GM18520 (cell line): Measurements from ENCODE around the gene PITRM1.
"Not testable (repeated sequence)": the region's sequence is repeated elsewhere in the genome, so short reads cannot be mapped to it uniquely, and the experiment has no call there.

Experiments used
- ATAC-seq: cut with Tn5 transposase; IDR thresholded peaks from one replicate; pipeline ENCODE4 v1.9.1; 2021; ENCODE audit not compliant: unreplicated experiment

PITRM1 gene

DNA sequence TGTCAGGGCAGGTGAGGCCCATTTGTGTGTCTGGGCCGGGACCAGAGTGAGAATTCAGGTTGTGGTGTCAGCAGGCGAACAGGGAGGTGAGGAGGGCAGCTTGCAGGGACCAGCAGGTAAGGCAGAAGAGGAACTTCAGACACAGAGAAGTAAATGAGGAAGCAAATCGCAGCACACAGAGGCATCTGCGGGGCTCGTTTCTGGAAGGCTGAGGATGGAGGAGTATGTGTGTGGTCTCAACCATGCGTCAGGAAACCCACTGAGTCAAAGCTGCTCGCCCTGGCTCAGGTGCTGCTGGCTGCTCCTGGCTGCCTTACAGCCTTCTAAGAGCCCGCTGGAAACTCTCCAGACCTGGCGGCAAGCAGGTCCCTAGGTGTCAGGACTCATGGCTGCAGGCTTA, 26.9 kb upstream of the PITRM1 start:
- no peak for ATAC-seq

- no peak for ATAC-seq
These were observed 26.3 kb upstream of the PITRM1 start for GRCh38 chr10:3198900-3199299.

- ATAC-seq, result peak; percentile 91
These were observed 24.9 kb upstream of the PITRM1 start for GRCh38 chr10:3197348-3198003.

- ATAC-seq, result no peak
These were observed 24.4 kb upstream of the PITRM1 start for GRCh38 chr10:3196958-3197347.

DNA sequence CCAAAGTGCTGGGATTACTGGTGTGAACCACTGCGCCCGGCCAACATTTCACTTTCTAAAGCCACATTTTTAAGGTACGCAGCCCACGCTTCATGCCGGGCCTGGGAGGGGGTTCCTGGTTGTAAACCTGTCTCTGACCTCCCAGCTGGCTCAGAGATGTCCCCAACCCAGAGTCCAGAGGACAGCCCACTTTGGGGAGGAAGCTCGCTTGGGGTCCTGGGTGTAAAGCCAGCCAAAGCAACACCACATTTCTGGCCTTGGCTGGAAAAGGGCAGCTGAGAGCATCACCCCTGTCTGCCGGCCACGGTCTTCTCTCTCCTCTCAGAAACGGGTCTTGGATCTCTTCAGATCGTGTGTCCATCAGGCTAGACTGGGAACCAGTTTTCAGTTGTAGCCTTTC, 23.9 kb upstream of the PITRM1 start:
- no peak for ATAC-seq

GRCh38 chr10:3195726-3196125, 23.1 kb upstream of the PITRM1 start:
- no peak for ATAC-seq

- ATAC-seq, result no peak
These were observed 22.7 kb upstream of the PITRM1 start for GRCh38 chr10:3195286-3195685.

DNA sequence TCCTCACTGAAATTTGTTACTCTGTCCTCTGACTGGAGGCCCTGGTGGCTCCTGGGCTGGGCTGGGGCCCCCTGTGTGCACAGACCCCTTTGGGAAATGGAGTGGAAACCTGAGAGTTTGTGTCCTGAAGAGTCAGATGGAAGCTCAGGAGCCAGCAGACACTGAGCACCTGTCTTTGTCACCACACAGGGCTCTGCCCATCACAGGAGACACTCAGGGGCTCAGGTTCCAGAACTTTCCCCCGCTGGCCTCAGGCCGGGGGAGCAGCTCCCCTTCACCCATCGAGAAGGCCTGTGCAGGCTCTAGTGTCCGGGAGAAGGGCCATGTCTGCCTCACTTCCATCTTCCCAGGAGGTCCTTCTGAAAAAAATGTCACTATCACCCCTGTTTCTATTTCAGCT, 22.3 kb upstream of the PITRM1 start:
- ATAC-seq, result no peak

DNA sequence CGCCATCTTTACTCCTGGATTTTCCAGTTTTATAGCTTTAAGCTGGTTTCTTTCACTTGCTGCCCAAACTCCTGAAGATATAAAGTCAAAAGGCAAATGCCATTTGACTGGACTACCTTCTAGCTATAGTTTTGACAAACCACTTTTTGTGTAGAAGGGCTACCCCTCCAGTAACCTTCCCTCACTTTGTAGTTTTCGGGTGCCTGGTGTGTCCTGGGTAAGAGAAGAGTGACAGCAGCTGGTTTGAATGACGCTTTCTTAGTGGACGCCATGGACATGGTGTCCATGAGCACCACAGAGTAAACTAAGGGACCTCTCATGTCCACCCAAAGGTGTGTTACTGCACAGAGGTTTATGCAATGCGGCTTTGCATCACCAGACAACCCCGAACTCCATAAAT, 21.2 kb upstream of the PITRM1 start:
- no peak for ATAC-seq

DNA sequence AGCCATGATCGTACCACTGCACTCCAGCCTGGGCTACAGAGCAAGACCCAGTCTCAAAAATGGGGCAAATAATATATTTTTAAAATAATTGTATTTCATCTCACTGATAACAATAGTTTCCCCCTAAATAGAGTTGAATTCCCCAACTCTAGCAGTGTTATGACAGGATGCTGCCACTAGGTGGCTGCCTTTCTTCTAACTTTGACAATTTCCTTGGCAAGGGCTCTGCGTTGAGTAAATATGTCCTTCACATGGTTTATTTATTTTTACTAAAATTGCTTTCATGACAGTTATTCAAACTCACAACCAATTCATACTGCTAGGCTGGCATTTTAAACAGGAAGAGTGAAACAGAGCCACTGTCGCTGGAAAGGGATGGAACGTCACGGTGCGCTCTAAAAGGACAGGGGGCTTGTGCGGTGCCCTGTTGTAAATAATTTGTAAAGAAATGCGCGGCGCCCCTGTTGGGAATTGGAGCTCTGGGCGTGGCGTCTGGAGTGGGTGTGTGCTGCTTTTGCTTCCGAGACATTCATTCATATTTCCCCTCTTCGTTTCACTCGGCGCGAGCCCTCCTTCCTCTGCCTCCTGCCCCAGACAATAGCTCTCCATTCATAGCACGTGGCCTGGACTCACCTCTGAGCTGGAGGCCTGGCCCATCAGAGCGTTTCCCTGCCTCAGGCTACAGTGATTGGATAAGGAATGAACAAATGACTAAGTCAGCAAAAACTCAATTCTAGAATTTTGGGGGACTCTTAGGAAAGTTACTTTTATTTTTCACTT, 20.5 kb upstream of the PITRM1 start:
- ATAC-seq, result no peak

DNA sequence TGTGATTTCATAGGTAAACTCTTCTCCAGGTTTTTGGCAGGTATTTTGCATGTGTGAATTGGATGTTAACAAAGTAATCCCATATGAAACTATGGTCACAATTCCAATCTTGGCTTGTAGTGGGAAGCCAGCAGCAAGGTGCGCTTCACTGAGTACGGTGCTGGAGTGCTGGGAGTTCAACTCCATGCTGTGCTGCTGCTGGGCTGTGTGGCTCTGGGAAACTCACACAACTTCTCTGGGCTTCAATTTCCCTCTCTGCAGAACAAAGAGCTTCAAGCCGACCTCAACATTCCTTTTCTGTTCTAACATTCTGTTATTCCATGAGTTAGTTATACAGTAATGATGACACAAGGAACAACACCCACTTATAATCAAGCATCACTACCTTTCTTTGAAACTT, 18.2 kb upstream of the PITRM1 start:
- ATAC-seq, result no peak

DNA sequence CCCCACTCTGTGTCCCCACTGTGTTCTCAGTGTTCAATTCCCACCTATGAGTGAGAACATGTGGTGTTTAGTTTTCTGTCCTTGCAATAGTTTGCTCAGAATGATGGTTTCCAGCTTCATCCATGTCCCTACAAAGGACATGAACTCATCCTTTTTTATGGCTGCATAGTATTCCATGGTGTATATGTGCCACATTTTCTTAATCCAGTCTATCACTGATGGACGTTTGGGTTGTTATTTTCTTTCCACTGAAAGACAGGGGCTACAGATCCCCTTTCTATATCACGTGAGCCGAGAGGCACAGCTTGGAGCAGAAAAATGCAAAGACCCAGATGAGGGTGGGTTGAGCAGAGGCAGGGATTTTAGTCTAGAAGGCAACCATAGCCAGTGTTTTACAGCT, 14.6 kb upstream of the PITRM1 start:
- ATAC-seq, result not testable (repeated sequence)

DNA sequence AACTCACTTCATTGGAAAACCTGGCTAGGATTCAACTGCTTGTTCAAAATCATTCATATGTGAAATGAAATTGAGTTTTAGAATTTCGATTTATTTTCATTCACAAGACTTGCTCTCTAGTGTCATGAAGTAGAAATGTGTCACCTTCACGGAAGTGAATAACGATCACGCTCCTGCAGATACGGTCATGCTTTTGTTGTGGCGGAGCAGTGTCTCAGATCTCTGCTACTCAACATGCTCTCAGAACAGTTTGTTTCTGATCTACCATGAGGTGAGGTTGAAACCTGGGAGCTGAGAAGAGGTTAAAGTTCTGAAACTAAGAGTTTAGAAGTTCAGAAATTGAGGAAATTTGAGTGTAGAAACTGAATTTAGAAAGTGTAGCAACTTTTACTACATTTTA, 13.8 kb upstream of the PITRM1 start:
- no peak for ATAC-seq

DNA sequence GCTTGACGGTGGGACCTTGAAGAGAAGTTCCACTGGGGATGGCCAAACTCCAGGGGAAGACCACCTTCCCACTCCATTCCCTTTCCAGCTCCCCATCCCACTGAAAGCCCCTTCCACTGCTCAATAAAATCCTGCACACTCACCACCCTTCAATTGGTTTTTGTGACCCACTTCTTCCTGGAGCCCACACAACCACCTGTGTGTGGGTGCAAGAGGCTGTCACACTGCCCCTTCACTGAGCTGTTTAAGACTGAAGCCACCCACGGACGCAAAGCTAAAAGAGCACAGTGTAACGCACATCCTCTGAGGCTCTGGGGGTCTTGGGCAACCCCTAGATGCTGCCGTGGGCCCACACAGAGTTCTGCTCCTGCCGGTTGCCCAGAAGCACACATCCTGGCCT, 12.8 kb upstream of the PITRM1 start:
- ATAC-seq, result no peak

DNA sequence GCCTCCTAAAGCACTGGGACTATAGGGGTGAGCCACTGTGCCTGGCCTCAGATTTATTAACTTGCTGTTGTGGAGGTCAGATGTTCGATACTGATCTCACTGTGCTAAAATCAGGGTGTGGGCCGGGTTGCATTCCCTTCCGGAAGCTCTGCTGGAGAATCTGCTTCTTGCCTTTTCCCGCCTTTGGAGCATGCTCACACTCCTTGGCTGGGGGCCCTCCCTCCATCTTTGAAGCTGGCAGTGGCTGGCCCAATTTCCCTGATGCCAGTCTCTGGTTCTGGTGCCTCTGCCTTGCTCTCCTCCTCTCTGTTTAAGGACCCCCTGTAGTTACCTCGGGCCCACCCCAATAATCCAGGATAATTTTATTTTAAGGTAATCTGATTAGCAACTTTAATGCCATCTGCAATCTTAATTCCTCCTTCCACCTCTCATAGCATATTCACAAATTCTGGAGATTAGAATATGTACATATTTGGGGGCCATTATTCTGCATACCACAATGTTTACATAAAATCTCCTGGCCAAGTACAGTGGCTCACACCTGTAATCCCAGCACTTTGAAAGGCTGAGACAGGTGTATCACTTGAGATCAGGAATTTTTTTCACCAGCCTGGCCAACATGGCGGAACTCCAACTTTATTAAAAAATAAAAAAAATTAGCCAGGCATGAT, 7.9 kb upstream of the PITRM1 start:
- ATAC-seq, result no peak

DNA sequence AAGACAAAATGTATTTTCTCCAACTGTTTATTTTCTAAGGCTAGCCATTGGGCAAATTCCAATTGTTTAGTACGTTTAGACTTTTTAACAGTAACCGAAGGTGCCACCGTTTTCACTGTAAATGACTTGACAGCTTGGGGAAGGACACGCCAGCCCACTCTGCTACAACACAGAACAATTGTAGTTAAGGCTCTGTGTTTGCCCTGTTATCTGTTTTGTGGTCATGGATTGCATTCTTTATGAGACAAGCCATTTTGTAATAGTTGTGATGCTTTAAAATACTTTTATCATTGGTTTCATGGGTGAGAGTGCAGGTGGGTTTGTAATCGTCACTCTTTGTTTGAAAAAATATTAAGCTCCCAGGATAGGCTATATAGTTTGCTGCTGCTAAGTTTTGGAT, 6.6 kb upstream of the PITRM1 start:
- ATAC-seq, result no peak

DNA sequence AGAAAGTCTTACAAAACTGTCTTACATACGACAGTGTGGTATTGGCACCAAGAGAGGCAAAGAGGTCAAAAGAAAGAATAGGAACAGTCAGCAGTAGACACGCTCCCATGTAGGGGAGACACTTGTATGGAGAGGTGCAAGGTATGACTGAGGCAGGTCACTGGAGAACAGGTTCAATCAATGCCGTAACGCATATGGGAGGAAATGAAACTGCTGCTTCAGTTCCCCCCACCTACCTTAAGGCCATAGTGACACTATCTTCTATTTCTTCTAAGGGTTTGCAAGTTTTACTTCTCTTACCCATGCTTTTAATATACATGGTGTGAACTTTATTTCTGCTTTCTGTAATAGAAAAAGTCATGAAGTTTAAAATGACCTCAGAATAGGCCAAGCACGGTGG, 5.5 kb upstream of the PITRM1 start:
- ATAC-seq, result no peak

- ATAC-seq, result peak; percentile 5
These were observed 743 bp upstream of the PITRM1 start for GRCh38 chr10:3173171-3173878.

GRCh38 chr10:3172081-3172445, 519 bp downstream of the PITRM1 start:
- no peak for ATAC-seq

GRCh38 chr10:3171488-3171887, 1.1 kb downstream of the PITRM1 start:
- not testable (repeated sequence) for ATAC-seq

DNA sequence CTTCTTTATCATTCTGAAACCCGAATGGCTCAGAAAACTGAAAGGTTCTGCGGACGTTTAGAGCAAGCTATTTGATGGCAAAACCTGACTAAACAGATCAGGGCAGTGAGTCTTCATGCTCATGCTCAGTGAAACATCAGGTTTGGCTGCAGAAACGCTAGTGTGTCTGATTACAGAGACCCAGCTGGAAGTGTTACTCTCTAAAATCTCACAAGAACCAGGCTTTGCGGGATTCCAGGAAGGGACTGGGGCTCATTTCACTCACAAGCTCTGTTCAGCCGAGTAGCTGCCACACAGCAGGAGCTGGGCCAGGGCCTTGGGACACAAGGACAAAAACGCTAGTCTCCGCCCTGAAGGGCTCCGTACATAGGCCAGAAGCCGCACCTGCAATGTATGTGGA, 2.9 kb downstream of the PITRM1 start:
- no peak for ATAC-seq

DNA sequence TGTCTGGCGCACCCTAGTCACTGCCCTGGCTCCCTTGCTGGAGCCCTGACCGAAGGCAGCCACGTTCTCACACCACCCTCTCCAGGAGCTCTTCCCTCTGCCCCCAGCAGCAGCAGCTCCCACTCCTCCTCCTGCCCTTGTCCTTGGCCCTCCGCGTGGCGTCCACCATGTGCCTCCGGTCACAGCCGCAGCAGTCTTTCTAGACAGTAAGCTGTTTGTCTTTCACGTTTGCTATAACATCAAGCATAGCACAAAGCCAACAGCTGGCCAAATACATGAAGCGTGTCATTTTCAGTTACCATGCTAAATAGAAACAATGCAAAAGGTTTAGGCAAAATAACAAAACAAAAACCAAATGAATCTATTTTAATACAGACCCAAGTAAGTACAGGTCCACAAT, 3.3 kb downstream of the PITRM1 start:
- ATAC-seq, result no peak
